ENCODE results near the gene PRMT3.

- TF ChIP-seq GATA2 (IDR thresholded peaks at IDR 0.05; ENCODE audit: low read depth, low read length) (no peak), GATA3 (IDR thresholded peaks at IDR 0.05; ENCODE audit: low read depth, low read length) (no peak)
These were observed 19.8 kb downstream of the PRMT3 start for GRCh38 chr11:20407344-20407743.

Data from SH-SY5Y (cell line).